HepG2 (cell line): Measurements from ENCODE around the gene OFD1. TPM values are rescaled to one million over a fixed set of nuclear protein-coding genes. Genes with fewer than 3 reads are reported as not detected.

ENCODE experiments used
- CCDC6 ChIP-seq: sonication (generic); formaldehyde crosslinking; IDR thresholded peaks from 2 replicates; pipeline ENCODE4 v1.8.1; 2022; ENCODE audit warnings: mild to moderate bottlenecking, missing genetic modification reagents, moderate library complexity
- E2F5 ChIP-seq: sonication (generic); formaldehyde crosslinking; conservative IDR thresholded peaks from 2 replicates; pipeline ENCODE4 v1.4.0; 2020; ENCODE audit warnings: missing genetic modification reagents
- FOXK1 ChIP-seq: sonication (generic); formaldehyde crosslinking; IDR thresholded peaks from 2 replicates; pipeline ENCODE4 v1.4.0; 2020; ENCODE audit warnings: low read depth, missing genetic modification reagents, borderline replicate concordance
- GMEB1 ChIP-seq: sonication (generic); formaldehyde crosslinking; IDR thresholded peaks from 2 replicates; pipeline ENCODE4 v1.5.1; 2020; ENCODE audit warnings: missing genetic modification reagents, mild to moderate bottlenecking, borderline replicate concordance
- ISX ChIP-seq: sonication (generic); formaldehyde crosslinking; conservative IDR thresholded peaks from 2 replicates; pipeline ENCODE4 v1.5.0; 2020; ENCODE audit warnings: missing genetic modification reagents
- KLF16 ChIP-seq, 2 experiments: sonication (generic) in 1 of 2; formaldehyde crosslinking in 1 of 2; IDR thresholded peaks; 2 replicates each; pipeline versions ENCODE4 v1.6.1 to v1.8.0; 2016 to 2023; ENCODE audit warnings: missing genetic modification reagents in 2 of 2, missing compliant biosample characterization in 1 of 2
- NCOA2 ChIP-seq: sonication (generic); formaldehyde crosslinking; IDR thresholded peaks from 2 replicates; pipeline ENCODE4 v1.8.0; 2022; ENCODE audit warnings: inconsistent platforms
- PHF20 ChIP-seq: sonication (generic); formaldehyde crosslinking; IDR thresholded peaks from 2 replicates; pipeline ENCODE4 v1.5.0; 2020; ENCODE audit warnings: mild to moderate bottlenecking, missing genetic modification reagents
- RAD51 ChIP-seq: fragments of 450-650 bp; IDR thresholded peaks from 2 replicates; pipeline ENCODE4 v1.6.1; 2016; ENCODE audit warnings: borderline replicate concordance
- SALL1 ChIP-seq: sonication (generic); formaldehyde crosslinking; IDR thresholded peaks from 2 replicates; pipeline ENCODE4 v1.8.0; 2022; ENCODE audit warnings: mild to moderate bottlenecking, missing genetic modification reagents
- SNAPC2 ChIP-seq: sonication (generic); formaldehyde crosslinking; IDR thresholded peaks from 2 replicates; pipeline ENCODE4 v1.8.1; 2022; ENCODE audit warnings: mild to moderate bottlenecking, missing genetic modification reagents
- WIZ ChIP-seq: sonication (generic); formaldehyde crosslinking; IDR thresholded peaks from 2 replicates; pipeline ENCODE4 v1.5.1; 2020; ENCODE audit warnings: mild to moderate bottlenecking, missing genetic modification reagents
- YY1 ChIP-seq: IDR thresholded peaks from 2 replicates; pipeline ENCODE4 v1.6.1; 2011; ENCODE audit warnings: low read length, low read depth, moderate library complexity, mild to moderate bottlenecking; ENCODE audit not compliant: insufficient read depth, insufficient replicate concordance
- ZBTB2 ChIP-seq: sonication (generic); formaldehyde crosslinking; IDR thresholded peaks from 2 replicates; pipeline ENCODE4 v1.8.0; 2022; ENCODE audit warnings: low read depth, missing genetic modification reagents
- ZBTB21 ChIP-seq: sonication (generic); formaldehyde crosslinking; IDR thresholded peaks from 2 replicates; pipeline ENCODE4 v1.4.0; 2020; ENCODE audit warnings: missing genetic modification reagents
- ZNF12 ChIP-seq: sonication (generic); formaldehyde crosslinking; IDR thresholded peaks from 2 replicates; pipeline ENCODE4 v1.5.0; 2020; ENCODE audit warnings: missing genetic modification reagents
- ZNF609 ChIP-seq: sonication (generic); formaldehyde crosslinking; IDR thresholded peaks from 2 replicates; pipeline ENCODE4 v1.4.0; 2020; ENCODE audit warnings: mild to moderate bottlenecking, missing genetic modification reagents, borderline replicate concordance
- ZNF740 ChIP-seq: sonication (generic); formaldehyde crosslinking; IDR thresholded peaks from 2 replicates; pipeline ENCODE4 v1.4.0; 2020; ENCODE audit warnings: missing genetic modification reagents
- polyA plus RNA-seq, 8 experiments: library from polyadenylated mRNA; depleted of rRNA in 3 of 8; stranded (reverse) in 7 of 8; unstranded in 1 of 8; fragments of >200 nt; fragmentation: Illumina TruSeq in 4 of 8; extraction: Trizol in 4 of 8; gene quantifications; 2 replicates each; pipeline versions ENCODE4 v1.2.1 to v1.2.3, GENCODE V29; 2011 to 2016; ENCODE audit warnings: low read depth in 4 of 8, missing spikeins in 1 of 8, mixed read lengths in 1 of 8; ENCODE audit not compliant: insufficient read depth in 1 of 8
- total RNA-seq, 5 experiments: library from RNA; depleted of rRNA; stranded (reverse); fragments of >200 nt; fragmentation: Illumina TruSeq; extraction: Trizol; gene quantifications; 2 replicates each; pipeline ENCODE4 v1.2.3, GENCODE V29; 2016; ENCODE audit warnings: low read depth in 1 of 5

OFD1 gene
- total and polyA plus RNA-seq, 2 of the 13 experiments (the other 11 are each of a cell fraction or from before 2014, with no cell fraction given) = 14.9 to 16.4 TPM

GRCh38 chrX:13734278-13735172 is at the start of gene OFD1, which contains the start of gene TRAPPC2 (continued):
- TF ChIP-seq WIZ (CRISPR knock-in tag) (no peak), RAD51 (no peak), SALL1 (CRISPR knock-in tag) (peak; percentile 22; the same call in 1 of the 2 replicates), E2F5 (CRISPR knock-in tag) (no peak), KLF16 (CRISPR knock-in tag; IDR thresholded peaks at IDR 0.05) (no peak), ZBTB21 (no peak), ZNF740 (CRISPR knock-in tag) (no peak), SNAPC2 (CRISPR knock-in tag) (no peak), PHF20 (CRISPR knock-in tag) (peak; percentile 76), FOXK1 (CRISPR knock-in tag) (no peak; the same call in 1 of the 2 replicates), ZBTB2 (CRISPR knock-in tag) (no peak), ISX (no peak), ZNF12 (no peak), GMEB1 (peak; percentile 35; the same call in 1 of the 2 replicates), ZNF609 (CRISPR knock-in tag) (0 out of 2 replicates have a peak, but pooled peaks have one; percentile 12), NCOA2 (CRISPR knock-in tag) (no peak), YY1 (no peak), CCDC6 (CRISPR knock-in tag) (peak; percentile 49; the same call in 1 of the 2 replicates)
